HCT116 (cell line): ENCODE results near the gene FARP1. TPM values are rescaled to one million over a fixed set of nuclear protein-coding genes. Genes with fewer than 3 reads are reported as not detected.
"Not testable (repeated sequence)": the region's sequence is repeated elsewhere in the genome, so short reads cannot be mapped to it uniquely, and the experiment has no call there.

Source experiments
- ATAC-seq: fragments of 200-7000 bp; cut with Tn5 transposase; 2 replicates; pipeline ENCODE4 v1.9.1; 2020; ENCODE audit warnings: mild to moderate bottlenecking, moderate library complexity
- BruUV-seq: library from RNA; stranded (reverse); fragments of 400-500 nt; replicated peaks from 2 replicates; lab custom pipeline; 2021; lab: Mats Ljungman, UMichigan
- CTCF ChIA-PET: fragments of 300-600 bp; sonication (Branson Sonifier 250); formaldehyde crosslinking; loops from one replicate; lab custom pipeline; 2021; ENCODE audit warnings: antibody characterized with exemption; lab: Charles Lee
- POLR2A ChIA-PET: fragments of 300-600, 350-600 bp; sonication (Branson Sonifier 250); formaldehyde crosslinking; loops from one replicate; lab custom pipeline; 2021; ENCODE audit warnings: antibody characterized with exemption; lab: Charles Lee
- RAD21 ChIA-PET, 2 experiments: fragments of 300-600 bp; sonication (Branson Sonifier 250); formaldehyde crosslinking; loops; one replicate each; lab custom pipeline; 2023; ENCODE audit warnings: low total read pairs in 2 of 2; ENCODE audit not compliant: uncharacterized antibody in 2 of 2, unreplicated experiment in 2 of 2, low non-redundant PET in 1 of 2; lab: Charles Lee
- DNase-seq: peaks from one replicate; pipeline ENCODE4 v3.0.0-alpha.2; 2010; ENCODE audit warnings: low read depth, low spot score
- H2AFZ ChIP-seq: fragments of 200-600 bp; shearing (Covaris generic), sonication (generic); 2 replicates; pipeline ENCODE4 v1.6.1; 2017; ENCODE audit warnings: low read depth, mixed run types, mixed read lengths, antibody characterized with exemption, low read length; ENCODE audit not compliant: poor library complexity, severe bottlenecking
- H3K27ac ChIP-seq: 2 replicates; pipeline ENCODE4 v1.5.1; 2012; ENCODE audit warnings: low read depth, low read length
- H3K27me3 ChIP-seq: fragments of 200-600 bp; sonication (generic); 2 replicates; pipeline ENCODE4 v1.6.1; 2016; ENCODE audit warnings: mixed run types, low read length, mixed read lengths; ENCODE audit not compliant: insufficient read depth
- H3K36me3 ChIP-seq, 2 experiments: fragments of 200-500 bp in 1 of 2; fragments of 200-600 bp in 1 of 2; sonication (Bioruptor generic) in 1 of 2; sonication (generic) in 1 of 2; 2 replicates each; pipeline versions ENCODE4 v1.5.1 to v1.6.1; 2014 to 2016; ENCODE audit warnings: low read length in 2 of 2, inconsistent platforms in 1 of 2, mixed read lengths in 1 of 2, mixed run types in 1 of 2; ENCODE audit not compliant: insufficient read depth in 2 of 2, control insufficient read depth in 1 of 2
- H3K4me1 ChIP-seq, 2 experiments: fragments of 200-600 bp in 1 of 2; sonication (generic) in 1 of 2; 2 replicates each; pipeline versions ENCODE4 v1.5.1 to v1.6.1; 2012 to 2017; ENCODE audit warnings: low read length in 2 of 2, inconsistent platforms in 1 of 2, mild to moderate bottlenecking in 1 of 2, mixed read lengths in 1 of 2, mixed run types in 1 of 2, moderate library complexity in 1 of 2; ENCODE audit not compliant: insufficient read depth in 2 of 2, control insufficient read depth in 1 of 2
- H3K4me2 ChIP-seq: fragments of 200-600 bp; sonication (generic); 2 replicates; pipeline ENCODE4 v1.6.1; 2017; ENCODE audit warnings: mixed run types, low read length, mixed read lengths
- H3K4me3 ChIP-seq, 2 experiments: fragments of 200-600 bp in 1 of 2; sonication (generic) in 1 of 2; replicated peaks in 1 of 2; 2 replicates each; pipeline ENCODE4 v1.5.1; 2011 to 2016; ENCODE audit warnings: low read length in 2 of 2, control low read depth in 1 of 2, low read depth in 1 of 2, mild to moderate bottlenecking in 1 of 2, mixed read lengths in 1 of 2, mixed run types in 1 of 2
- H3K79me2 ChIP-seq: fragments of 200-600 bp; sonication (generic); 2 replicates; pipeline ENCODE4 v1.6.1; 2017; ENCODE audit warnings: mild to moderate bottlenecking, mixed run types, low read length, moderate library complexity, mixed read lengths; ENCODE audit not compliant: insufficient read depth
- H3K9ac ChIP-seq: fragments of 200-600 bp; sonication (generic); 2 replicates; pipeline ENCODE4 v1.6.1; 2016; ENCODE audit warnings: low read length, mixed read lengths
- H3K9me2 ChIP-seq: fragments of 200-600 bp; sonication (generic), shearing (Covaris generic); 2 replicates; pipeline ENCODE4 v1.6.1; 2017; ENCODE audit warnings: mixed run types, mild to moderate bottlenecking, moderate library complexity; ENCODE audit not compliant: insufficient read depth
- H3K9me3 ChIP-seq, 2 experiments: fragments of 200-500 bp in 1 of 2; fragments of 200-600 bp in 1 of 2; sonication (Bioruptor generic) in 1 of 2; sonication (generic) in 1 of 2; 2 replicates each; pipeline ENCODE4 v1.6.1; 2014 to 2017; ENCODE audit warnings: low read length in 2 of 2, mixed read lengths in 2 of 2, inconsistent platforms in 1 of 2, low read depth in 1 of 2, mild to moderate bottlenecking in 1 of 2, mixed run types in 1 of 2, moderate library complexity in 1 of 2; ENCODE audit not compliant: control insufficient read depth in 1 of 2, insufficient read depth in 1 of 2
- H4K20me1 ChIP-seq: fragments of 200-600 bp; sonication (generic), shearing (Covaris generic); 2 replicates; pipeline ENCODE4 v1.6.1; 2017; ENCODE audit warnings: mixed run types, mild to moderate bottlenecking, moderate library complexity; ENCODE audit not compliant: insufficient read depth
- CBX3 ChIP-seq: IDR thresholded peaks from 2 replicates; pipeline ENCODE4 v1.6.1; 2012; ENCODE audit warnings: low read depth
- FOSL1 ChIP-seq: IDR thresholded peaks from 2 replicates; pipeline ENCODE4 v1.6.1; 2012; ENCODE audit warnings: low read depth
- MAX ChIP-seq: IDR thresholded peaks from 2 replicates; pipeline ENCODE4 v1.6.1; 2012
- REST ChIP-seq: IDR thresholded peaks from 2 replicates; pipeline ENCODE4 v1.6.1; 2012; ENCODE audit warnings: low read depth
- intact Hi-C: fragments of 100-400 bp; cut with micrococcal nuclease; formaldehyde crosslinking; loops from 2 replicates; pipeline ENCODE4 v1.10.0; 2022
- total RNA-seq: library from RNA; stranded (reverse); gene quantifications from one replicate; pipeline ENCODE4 v1.2.1, GENCODE V29; 2021; ENCODE audit not compliant: unreplicated experiment

The FARP1 gene
- total RNA-seq, 1 experiment from 2014 or later, result 30.5 TPM

GRCh38 chr13:98226496-98226895 is 83.6 kb downstream of the FARP1 start (continued):
- no peak for TF ChIP-seq REST
- TF ChIP-seq, all 23 proteins: peak for 0

GRCh38 chr13:98228661-98229341 is 85.9 kb downstream of the FARP1 start:
- RAD21 ChIA-PET, result no interaction called here
- CTCF ChIA-PET, result no interaction called here
- Histone ChIP-seq H3K9me3 (no peaks in the 10 kb centered on the region), H2AFZ (no peak overlapping the region), H3K36me3 (no peaks in the 10 kb centered on the region), H3K27ac (no peak overlapping the region), H3K27me3 (no peaks in the 10 kb centered on the region), H3K4me1 (no peaks in the 10 kb centered on the region), H3K9me2 (no peaks in the 10 kb centered on the region), H3K9ac (no peak overlapping the region), H3K4me2 (no peak overlapping the region), H3K4me3 (no peak overlapping the region), H3K79me2 (no peaks in the 10 kb centered on the region), H4K20me1 (no peaks in the 10 kb centered on the region)
- TF ChIP-seq FOSL1 (no peak), MAX (no peak), CBX3 (no peak)
- DNase-seq (no peak), ATAC-seq (no peak)
- intact Hi-C loops, result no loop called here
- BruUV-seq, result no TSS peak
- POLR2A ChIA-PET, result no interaction called here

- DNase-seq, H2AFZ ChIP-seq, ATAC-seq, H3K4me1 ChIP-seq, BruUV-seq, H3K9me3 ChIP-seq, H4K20me1 ChIP-seq, POLR2A ChIA-PET, CTCF ChIA-PET, H3K4me2 ChIP-seq, H3K9me2 ChIP-seq, H3K4me3 ChIP-seq, intact Hi-C loops, H3K27ac ChIP-seq, RAD21 ChIA-PET, H3K36me3 ChIP-seq, H3K9ac ChIP-seq, H3K27me3 ChIP-seq, H3K79me2 ChIP-seq: not testable (repeated sequence)
Observed at GRCh38 chr13:98230762-98231161, 87.9 kb downstream of the FARP1 start.
